Urinary bladder (tissue), 4 donors: Measurements from ENCODE around the gene FRYL. TPM values are rescaled to one million over a fixed set of nuclear protein-coding genes. Genes with fewer than 3 reads are reported as not detected.

Source experiments
- DNase-seq: peaks from one replicate; pipeline ENCODE4 v3.0.0-alpha.2; 2015; ENCODE audit errors: extremely low spot score
- H3K27ac ChIP-seq: one replicate; pipeline ENCODE4 v1.5.1; 2013; ENCODE audit warnings: low read depth, mild to moderate bottlenecking, moderate library complexity
- H3K36me3 ChIP-seq: one replicate; pipeline ENCODE4 v1.6.1; 2013; ENCODE audit warnings: mild to moderate bottlenecking, moderate library complexity; ENCODE audit not compliant: insufficient read depth
- H3K4me1 ChIP-seq: one replicate; pipeline ENCODE4 v1.6.1; 2013; ENCODE audit warnings: mild to moderate bottlenecking, moderate library complexity; ENCODE audit not compliant: insufficient read depth
- H3K4me3 ChIP-seq: one replicate; pipeline ENCODE4 v1.5.1; 2013; ENCODE audit warnings: low read depth, low read length
- WGBS: extraction: QIAGEN DNeasy Blood & Tissue Kit; methylation state at CpG from one replicate; pipeline ENCODE4 v1.1.7; 2013; 5-methylcytosine and 5-hydroxymethylcytosine counted together
- polyA plus RNA-seq: library from polyadenylated mRNA; stranded (reverse); fragments of 200-250 nt; gene quantifications from one replicate; pipeline ENCODE4 v1.2.3, GENCODE V29; 2013
- total RNA-seq: library from RNA; depleted of rRNA; stranded (reverse); fragments of >200 nt; gene quantifications from one replicate; pipeline ENCODE4 v1.2.3, GENCODE V29; 2014
- donor health status: healthy with polysubstance abuse.
- donor health status: healthy.

The FRYL gene
- total and polyA plus RNA-seq, 2 donors = 17.0 to 172 TPM

DNA sequence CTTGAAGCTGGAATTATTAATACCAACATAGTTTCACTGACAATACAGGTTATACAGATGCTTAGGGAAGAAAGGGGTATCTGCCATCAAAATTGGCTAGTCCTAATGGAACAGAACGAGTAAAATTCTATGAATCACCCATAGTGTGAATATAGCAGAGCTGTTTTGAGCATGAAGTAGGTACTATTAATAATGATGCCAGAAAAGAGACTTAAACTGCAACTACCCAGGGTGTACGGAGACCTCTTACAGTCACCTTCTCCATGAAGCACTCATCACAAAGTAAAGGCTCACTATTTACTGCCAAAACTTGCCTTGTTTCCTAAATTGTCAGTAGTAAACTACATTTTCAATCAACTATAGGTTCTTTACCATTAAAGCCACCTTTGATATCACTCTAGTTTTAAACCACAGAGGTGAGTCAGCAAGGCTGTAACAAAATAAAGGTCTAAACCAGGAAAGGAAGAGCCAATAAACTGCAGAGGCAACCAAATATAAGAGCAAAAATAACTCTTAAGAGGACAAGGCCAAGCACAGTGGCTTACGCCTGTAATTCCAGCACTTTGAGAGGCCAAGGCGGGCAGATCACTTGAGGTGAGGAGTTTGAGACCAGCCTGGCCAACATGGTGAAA lies 114.4 kb downstream of the FRYL start:
- Histone ChIP-seq H3K27ac (no peak overlapping the region), H3K36me3 (no peaks in the 10 kb centered on the region), H3K4me1 (no peaks in the 10 kb centered on the region), H3K4me3 (no peak overlapping the region)
- 85% methylated on average over 4 of the region's 4 CpGs for WGBS
- DNase-seq = no peak

DNA sequence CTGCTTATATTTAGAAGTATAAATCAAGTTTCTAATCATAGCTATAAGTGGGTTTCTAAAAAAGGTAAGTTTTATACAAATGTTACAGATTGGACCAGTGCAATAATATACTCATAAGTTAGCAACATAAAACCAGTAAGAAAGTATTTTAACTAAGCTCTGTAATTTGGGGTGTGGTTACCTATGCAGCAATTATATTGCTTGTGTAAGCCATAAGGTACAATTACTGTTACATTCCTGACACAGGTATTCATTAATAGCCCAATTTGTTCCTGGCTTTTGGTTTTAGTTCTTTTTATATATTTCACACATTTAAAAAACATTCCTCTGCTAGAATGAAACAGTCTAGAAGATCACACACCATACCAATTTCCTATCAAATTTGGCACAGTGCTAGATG lies 115.1 kb downstream of the FRYL start:
- no peak overlapping the region for H3K27ac ChIP-seq
- H3K36me3 ChIP-seq = no peaks in the 10 kb centered on the region
- no peak overlapping the region for H3K4me3 ChIP-seq
- H3K4me1 ChIP-seq = no peaks in the 10 kb centered on the region
- DNase-seq = no peak

- no peak overlapping the region for H3K27ac ChIP-seq
- H3K4me3 ChIP-seq = no peak overlapping the region
Measured at GRCh38 chr4:48661391-48661790, 118.7 kb downstream of the FRYL start.

GRCh38 chr4:48660347-48660746 lies 119.7 kb downstream of the FRYL start:
- H3K36me3 ChIP-seq = no peaks in the 10 kb centered on the region
- no peak overlapping the region for H3K27ac ChIP-seq
- H3K4me1 ChIP-seq = no peaks in the 10 kb centered on the region
- DNase-seq = no peak
- no peak overlapping the region for H3K4me3 ChIP-seq

More at GRCh38 chr4:48661391-48661790, 118.7 kb downstream of the FRYL start:
- H3K36me3 ChIP-seq = no peaks in the 10 kb centered on the region
- no peaks in the 10 kb centered on the region for H3K4me1 ChIP-seq
- WGBS = 89% methylated on average over 1 of the region's 1 CpG
- DNase-seq = no peak

DNA sequence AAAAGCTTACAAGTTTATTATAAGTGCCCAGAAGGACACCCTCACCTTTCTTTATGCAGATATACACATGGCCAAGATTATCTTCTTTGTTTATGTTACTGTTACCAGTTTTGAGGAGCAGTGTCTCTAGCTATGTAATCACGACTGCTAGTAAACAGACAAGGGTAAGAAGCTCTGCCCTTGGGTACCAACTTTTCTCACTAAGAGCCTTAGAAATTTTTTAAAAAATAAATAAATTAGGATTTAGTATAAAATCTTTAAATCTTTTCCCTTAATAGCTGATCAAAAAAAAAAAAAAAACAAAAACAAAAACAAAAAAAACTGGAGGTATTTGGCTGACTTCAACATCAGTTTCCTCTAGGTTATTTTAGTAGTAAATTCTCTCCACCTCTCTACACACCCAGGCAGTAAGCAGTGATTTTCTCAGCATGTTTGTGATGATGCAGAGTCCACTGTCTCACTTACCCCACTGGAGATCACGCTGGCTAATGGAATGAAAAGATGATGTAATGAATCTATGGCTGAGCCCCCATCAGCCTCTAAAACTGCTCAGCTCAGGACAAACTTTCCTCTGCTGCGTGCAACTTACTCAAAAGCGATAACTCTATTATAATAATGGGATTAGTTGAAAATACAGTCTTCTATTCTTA lies 125.9 kb downstream of the FRYL start:
- DNase-seq = no peak
- no peaks in the 10 kb centered on the region for H3K36me3 ChIP-seq
- H3K27ac ChIP-seq = no peak overlapping the region
- H3K4me1 ChIP-seq = peaks cover 3% of the 10 kb centered on the region
- no peak overlapping the region for H3K4me3 ChIP-seq
- WGBS = 50% methylated on average over 4 of the region's 4 CpGs

DNA sequence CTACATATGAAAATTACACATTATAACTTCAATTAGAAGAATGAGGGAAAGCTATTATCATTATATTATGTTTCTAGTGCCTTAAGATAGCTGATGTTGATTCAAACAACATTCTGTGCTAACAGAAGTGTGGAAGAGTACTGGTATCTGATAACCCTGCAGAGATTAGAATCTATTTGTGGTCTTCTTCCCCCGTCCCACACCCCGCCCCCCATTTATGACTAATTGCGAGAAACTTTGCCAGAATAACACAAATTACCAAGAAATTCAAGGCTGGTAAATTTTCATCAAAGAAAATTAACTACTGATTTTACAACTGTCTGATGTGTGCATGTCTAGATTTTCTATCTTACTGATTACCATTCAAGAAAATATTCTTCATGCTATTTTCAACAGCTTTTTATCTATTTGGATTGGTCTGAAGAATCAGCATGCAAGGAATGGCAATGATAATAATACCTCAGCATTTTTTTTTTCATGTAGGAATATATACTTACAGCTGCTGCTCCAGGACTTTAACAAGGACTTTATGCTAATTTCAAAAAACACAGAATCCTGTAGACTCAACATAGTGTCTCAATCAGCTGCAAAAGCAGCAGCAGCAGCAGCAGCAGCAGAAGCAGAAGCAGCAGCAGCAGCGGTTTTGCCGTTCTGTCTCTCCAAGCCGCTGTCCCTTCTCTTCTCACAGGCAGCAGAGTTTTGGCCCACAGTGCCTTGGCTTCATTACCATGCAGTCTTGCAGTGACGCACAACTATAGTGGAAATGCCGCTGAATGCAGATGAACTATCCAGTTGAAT lies 126.7 kb downstream of the FRYL start:
- no peak for DNase-seq
- 20% methylated on average over 8 of the region's 8 CpGs for WGBS
- H3K36me3 ChIP-seq = no peaks in the 10 kb centered on the region
- H3K4me1 ChIP-seq = peaks cover 3% of the 10 kb centered on the region
- no peak overlapping the region for H3K27ac ChIP-seq
- H3K4me3 ChIP-seq = no peak overlapping the region

- DNase-seq = peak; percentile 20
- peaks cover 3% of the 10 kb centered on the region for H3K4me1 ChIP-seq
- H3K36me3 ChIP-seq = no peaks in the 10 kb centered on the region
- WGBS = 18% methylated on average over 1 of the region's 1 CpG
- H3K27ac ChIP-seq = no peak overlapping the region
- no peak overlapping the region for H3K4me3 ChIP-seq
Measured at GRCh38 chr4:48651914-48652313, 128.2 kb downstream of the FRYL start.

GRCh38 chr4:48649505-48649904 lies 130.6 kb downstream of the FRYL start:
- 68% methylated on average over 3 of the region's 3 CpGs for WGBS
- H3K4me3 ChIP-seq = no peak overlapping the region
- no peak overlapping the region for H3K27ac ChIP-seq
- DNase-seq = no peak
- H3K36me3 ChIP-seq = no peaks in the 10 kb centered on the region
- H3K4me1 ChIP-seq = peaks cover 3% of the 10 kb centered on the region

- H3K36me3 ChIP-seq = no peaks in the 10 kb centered on the region
- no peak overlapping the region for H3K4me3 ChIP-seq
- no peaks in the 10 kb centered on the region for H3K4me1 ChIP-seq
- no peak for DNase-seq
- WGBS = 90% methylated on average over 3 of the region's 3 CpGs
- no peak overlapping the region for H3K27ac ChIP-seq
Measured at GRCh38 chr4:48645225-48645794, 134.8 kb downstream of the FRYL start.

DNA sequence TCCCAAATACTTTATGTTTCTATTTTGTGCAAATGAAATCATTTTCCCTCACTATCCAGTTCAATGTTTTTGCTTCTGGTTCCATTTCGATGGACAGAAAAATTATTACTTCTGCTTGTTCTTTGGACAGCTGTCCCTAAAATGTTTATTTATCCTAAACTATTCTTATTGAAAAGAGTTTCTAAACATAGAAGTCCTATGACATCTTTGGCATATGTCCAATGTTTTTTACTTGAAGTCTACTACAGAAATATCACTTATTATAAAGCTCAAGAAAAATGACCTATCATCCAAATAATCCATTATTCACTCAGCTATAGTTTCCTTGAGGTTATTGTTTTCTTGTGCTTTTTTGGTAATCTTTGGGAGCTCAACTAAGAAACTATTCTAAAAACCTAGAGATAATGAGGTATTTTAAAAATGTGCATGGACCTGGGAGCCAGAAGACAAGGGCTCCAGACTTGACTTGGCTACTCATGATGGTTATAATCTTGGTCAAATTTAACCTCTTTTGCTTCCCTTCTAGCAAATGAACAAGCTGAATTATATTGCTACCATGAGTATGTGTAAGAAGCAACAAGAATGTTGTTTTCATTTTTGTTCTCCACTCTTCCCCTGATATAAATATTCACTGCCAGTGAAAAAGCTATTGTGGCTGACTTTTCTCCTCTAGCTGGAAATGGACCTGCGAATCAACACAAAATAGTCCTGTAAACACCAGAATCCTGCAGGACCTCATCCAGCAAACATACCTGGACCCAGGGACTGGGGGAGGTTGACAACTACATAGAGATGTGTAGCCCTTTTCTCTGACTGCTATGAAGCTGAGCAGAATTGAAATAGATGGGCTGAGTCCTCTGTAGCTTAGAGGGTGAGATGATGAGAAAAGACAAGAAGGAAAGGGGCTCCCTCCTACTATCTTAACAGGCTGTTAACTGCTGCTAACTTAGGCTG lies 137.4 kb downstream of the FRYL start:
- Histone ChIP-seq H3K4me1 (no peaks in the 10 kb centered on the region), H3K36me3 (no peaks in the 10 kb centered on the region), H3K27ac (no peak overlapping the region), H3K4me3 (no peak overlapping the region)
- 51% methylated on average over 2 of the region's 2 CpGs for WGBS
- no peak for DNase-seq

DNA sequence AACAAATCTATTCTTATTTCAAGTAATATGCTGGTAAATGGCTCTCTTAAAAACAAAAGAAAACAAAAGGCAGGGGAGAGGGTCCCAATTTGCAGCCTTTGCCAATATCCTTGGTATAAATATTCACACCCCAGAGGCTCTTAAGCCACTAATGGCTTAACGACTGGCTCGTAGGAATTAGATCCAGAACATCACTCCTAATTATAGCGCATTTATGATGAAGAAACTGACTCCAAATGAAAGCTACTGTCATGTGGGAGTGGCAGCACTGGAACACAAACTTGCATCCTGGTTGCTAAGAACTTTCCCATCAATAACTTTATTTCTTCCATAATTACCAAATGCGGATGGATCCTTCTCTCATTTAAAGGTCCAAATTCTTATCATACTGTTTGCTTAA lies 138.7 kb downstream of the FRYL start:
- DNase-seq = no peak
- WGBS = 75% methylated on average over 4 of the region's 4 CpGs
- H3K4me3 ChIP-seq = no peak overlapping the region
- no peaks in the 10 kb centered on the region for H3K4me1 ChIP-seq
- no peaks in the 10 kb centered on the region for H3K36me3 ChIP-seq
- no peak overlapping the region for H3K27ac ChIP-seq

GRCh38 chr4:48640699-48641098 lies 139.4 kb downstream of the FRYL start:
- 71% methylated on average over 2 of the region's 2 CpGs for WGBS
- Histone ChIP-seq H3K27ac (peak overlapping the region; percentile 41), H3K36me3 (no peaks in the 10 kb centered on the region), H3K4me1 (no peaks in the 10 kb centered on the region), H3K4me3 (no peak overlapping the region)
- no peak for DNase-seq

- H3K36me3 ChIP-seq = no peaks in the 10 kb centered on the region
- peak overlapping the region; percentile 41 for H3K27ac ChIP-seq
- no peak overlapping the region for H3K4me3 ChIP-seq
- no peak for DNase-seq
- H3K4me1 ChIP-seq = no peaks in the 10 kb centered on the region
Measured at GRCh38 chr4:48640225-48640624, 139.9 kb downstream of the FRYL start.
